ENCODE measurements around the gene PPP2R5C. TPM values are rescaled to one million over a fixed set of nuclear protein-coding genes. Genes with fewer than 3 reads are reported as not detected.

Gene PPP2R5C
- total RNA-seq, 4 donors from 2014 or later = 143 to 171 (median 169) TPM

DNA sequence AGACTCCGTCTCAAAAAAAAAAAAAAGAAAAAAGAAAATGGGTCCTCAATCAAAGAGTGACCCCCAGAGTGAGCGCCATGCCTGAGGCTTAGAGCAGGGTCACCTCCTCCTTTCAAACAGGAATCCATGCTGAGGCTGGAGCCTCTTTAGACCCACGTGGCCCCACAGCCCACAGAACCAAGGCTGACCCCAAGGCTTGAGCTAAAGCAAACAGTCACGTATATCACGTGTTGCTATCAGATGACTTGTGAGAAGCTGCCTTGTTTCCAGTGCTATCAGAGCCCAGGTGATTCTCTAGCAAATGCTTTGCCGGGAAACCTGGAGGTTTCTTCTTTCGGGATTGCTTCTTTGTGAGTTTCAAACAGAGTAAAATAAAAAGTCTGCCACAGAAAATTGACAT lies 171.2 kb downstream of the PPP2R5C start:
- Histone ChIP-seq H3K4me3 (no peak overlapping the region), H3K4me1 (no peaks in the 10 kb centered on the region), H3K36me3 (no peaks in the 10 kb centered on the region), H3K27ac (no peak overlapping the region), H3K9me3 (no peaks in the 10 kb centered on the region), H3K27me3 (no peaks in the 10 kb centered on the region)
- intact Hi-C loops (cut with DNase I; ENCODE audit: low total_unique reads) = no loop called here
- DNase-seq = no peak
- TF ChIP-seq POLR2A (IDR thresholded peaks at IDR 0.05) = no peak
- TF ChIP-seq, protein P1, sequence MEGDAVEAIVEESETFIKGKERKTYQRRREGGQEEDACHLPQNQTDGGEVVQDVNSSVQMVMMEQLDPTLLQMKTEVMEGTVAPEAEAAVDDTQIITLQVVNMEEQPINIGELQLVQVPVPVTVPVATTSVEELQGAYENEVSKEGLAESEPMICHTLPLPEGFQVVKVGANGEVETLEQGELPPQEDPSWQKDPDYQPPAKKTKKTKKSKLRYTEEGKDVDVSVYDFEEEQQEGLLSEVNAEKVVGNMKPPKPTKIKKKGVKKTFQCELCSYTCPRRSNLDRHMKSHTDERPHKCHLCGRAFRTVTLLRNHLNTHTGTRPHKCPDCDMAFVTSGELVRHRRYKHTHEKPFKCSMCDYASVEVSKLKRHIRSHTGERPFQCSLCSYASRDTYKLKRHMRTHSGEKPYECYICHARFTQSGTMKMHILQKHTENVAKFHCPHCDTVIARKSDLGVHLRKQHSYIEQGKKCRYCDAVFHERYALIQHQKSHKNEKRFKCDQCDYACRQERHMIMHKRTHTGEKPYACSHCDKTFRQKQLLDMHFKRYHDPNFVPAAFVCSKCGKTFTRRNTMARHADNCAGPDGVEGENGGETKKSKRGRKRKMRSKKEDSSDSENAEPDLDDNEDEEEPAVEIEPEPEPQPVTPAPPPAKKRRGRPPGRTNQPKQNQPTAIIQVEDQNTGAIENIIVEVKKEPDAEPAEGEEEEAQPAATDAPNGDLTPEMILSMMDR (IDR thresholded peaks at IDR 0.05) = no peak

DNA sequence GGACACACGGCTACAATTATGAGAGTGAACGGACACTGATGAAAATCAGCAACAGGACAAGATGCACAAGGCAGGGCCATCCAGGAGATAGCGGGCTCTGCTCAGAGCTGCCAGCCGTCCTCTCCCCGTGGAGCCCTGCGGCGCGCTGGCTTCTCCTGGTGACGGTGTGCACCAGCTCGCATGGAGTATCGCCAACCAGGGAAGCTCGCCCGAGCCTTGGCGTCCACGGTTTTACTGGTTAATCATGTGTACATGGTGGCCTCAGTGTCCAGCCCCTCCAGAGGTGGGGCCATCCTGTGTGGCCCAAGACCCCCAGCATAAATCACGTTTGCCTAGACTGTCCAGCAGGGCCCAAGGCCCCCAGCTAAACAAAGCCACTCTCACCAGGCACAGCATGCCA lies 171.7 kb downstream of the PPP2R5C start:
- no peaks in the 10 kb centered on the region for H3K36me3 ChIP-seq
- H3K4me3 ChIP-seq = no peak overlapping the region
- intact Hi-C loops (cut with DNase I; ENCODE audit: low total_unique reads) = no loop called here
- no peak for DNase-seq
- H3K27me3 ChIP-seq = no peaks in the 10 kb centered on the region
- TF ChIP-seq, protein P1 (IDR thresholded peaks at IDR 0.05) = no peak
- TF ChIP-seq POLR2A (IDR thresholded peaks at IDR 0.05) = no peak
- no peak overlapping the region for H3K27ac ChIP-seq
- no peaks in the 10 kb centered on the region for H3K4me1 ChIP-seq
- H3K9me3 ChIP-seq = no peaks in the 10 kb centered on the region

DNA sequence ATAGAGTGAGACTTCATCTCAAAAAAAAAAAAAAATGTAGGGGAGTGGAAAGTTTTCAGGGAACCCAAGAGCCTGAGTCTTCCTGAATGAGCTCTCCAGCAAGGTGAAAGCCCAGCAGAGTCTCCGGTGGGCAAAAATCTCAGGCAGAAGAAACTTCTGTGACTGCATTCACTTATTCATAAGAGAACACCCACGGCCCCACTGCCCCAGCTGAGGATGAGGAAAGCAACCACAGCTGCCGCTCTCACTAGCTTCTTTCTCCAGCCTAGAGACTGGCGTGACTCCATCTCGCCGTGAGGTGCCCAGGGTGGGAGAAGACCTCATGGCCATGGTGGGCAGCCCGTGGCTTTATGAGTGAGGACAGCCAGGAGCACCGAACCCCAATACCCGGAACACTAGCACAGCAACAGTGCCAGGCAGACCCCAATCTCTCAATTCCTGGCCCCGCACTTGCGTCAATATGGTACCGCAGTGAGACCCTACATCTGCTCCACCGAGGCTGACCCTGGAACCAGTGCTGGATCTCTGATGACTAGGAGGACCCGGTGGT lies 173.2 kb downstream of the PPP2R5C start:
- TF ChIP-seq, protein P1 (IDR thresholded peaks at IDR 0.05) = no peak
- TF ChIP-seq POLR2A (IDR thresholded peaks at IDR 0.05) = no peak
- H3K27ac ChIP-seq = no peak overlapping the region
- H3K36me3 ChIP-seq = no peaks in the 10 kb centered on the region
- no peak overlapping the region for H3K4me3 ChIP-seq
- H3K27me3 ChIP-seq = no peaks in the 10 kb centered on the region
- DNase-seq = no peak
- intact Hi-C loops (cut with DNase I; ENCODE audit: low total_unique reads) = no loop called here
- H3K9me3 ChIP-seq = no peaks in the 10 kb centered on the region
- H3K4me1 ChIP-seq = no peaks in the 10 kb centered on the region

DNA sequence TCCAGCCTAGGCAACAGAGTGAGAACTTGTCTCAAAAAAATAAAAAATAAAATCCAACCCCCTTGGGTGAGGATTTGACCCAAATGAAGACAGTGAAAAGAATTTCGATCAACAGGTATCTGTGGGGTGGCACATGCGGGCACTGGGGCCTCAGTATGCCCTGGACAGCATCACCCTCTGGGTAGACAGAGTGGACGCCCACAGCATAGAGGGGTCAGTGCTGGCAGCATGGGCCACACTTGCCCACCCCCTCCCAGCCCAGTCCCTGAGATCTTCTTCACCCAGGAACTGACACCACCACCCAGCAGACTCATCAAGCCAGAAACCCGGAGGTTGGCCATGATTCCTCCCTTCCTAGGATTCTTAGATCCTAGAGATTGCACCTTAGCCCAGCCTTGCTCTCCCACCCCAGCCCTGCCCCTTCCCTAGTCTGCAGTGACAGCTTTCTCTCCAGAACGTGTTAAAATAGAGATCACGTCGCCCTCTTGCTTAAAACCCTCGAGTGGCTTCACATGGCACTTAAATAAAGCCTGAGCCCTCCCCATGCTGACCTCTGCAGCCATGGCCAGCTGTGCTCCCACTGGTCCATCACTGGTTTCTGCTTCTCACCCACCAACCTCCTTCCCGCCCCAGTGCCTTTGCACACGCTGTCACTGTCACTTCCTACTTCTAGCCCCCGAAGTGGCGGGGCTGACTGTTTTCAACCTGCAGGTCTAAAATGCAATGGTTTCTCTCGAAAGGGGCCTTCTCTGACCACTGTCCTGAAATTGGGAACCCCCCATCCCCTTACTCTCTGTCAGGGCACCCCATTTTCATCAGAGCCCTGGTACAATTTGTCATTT lies 176.6 kb downstream of the PPP2R5C start:
- H3K4me3 ChIP-seq = no peak overlapping the region
- TF ChIP-seq POLR2A (IDR thresholded peaks at IDR 0.05) = no peak
- TF ChIP-seq, protein P1 (IDR thresholded peaks at IDR 0.05) = no peak
- H3K9me3 ChIP-seq = no peaks in the 10 kb centered on the region
- no peak for DNase-seq
- no peaks in the 10 kb centered on the region for H3K4me1 ChIP-seq
- intact Hi-C loops (cut with DNase I; ENCODE audit: low total_unique reads) = no loop called here
- no peak overlapping the region for H3K27ac ChIP-seq
- no peaks in the 10 kb centered on the region for H3K36me3 ChIP-seq
- no peaks in the 10 kb centered on the region for H3K27me3 ChIP-seq

DNA sequence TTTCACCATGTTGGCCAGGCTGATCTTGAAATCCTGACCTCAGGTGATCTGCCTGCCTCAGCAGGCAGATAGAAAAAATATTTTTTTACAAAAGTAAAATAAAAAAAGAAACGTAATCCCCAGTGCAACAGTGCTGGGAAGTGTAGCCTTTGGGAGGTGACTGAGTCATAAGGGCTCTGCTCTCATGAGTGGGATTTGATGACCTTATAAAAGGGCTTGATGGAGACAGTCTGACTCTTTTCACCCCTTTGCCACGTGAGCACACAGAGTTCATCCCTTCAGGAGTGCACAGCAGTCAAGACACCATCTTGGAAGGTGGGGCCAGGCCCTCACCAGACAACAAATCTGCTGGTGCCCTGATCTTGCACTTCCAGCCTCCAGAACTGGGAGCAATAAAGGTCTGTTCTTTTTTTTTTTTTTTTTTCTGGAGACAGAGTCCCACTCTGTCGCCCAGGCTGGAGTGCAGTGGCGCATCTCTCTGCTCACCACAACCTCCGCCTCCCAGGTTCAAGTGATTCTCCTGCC lies 178.2 kb downstream of the PPP2R5C start:
- no peak for DNase-seq
- Histone ChIP-seq H3K9me3 (no peaks in the 10 kb centered on the region), H3K27me3 (no peaks in the 10 kb centered on the region), H3K4me1 (no peaks in the 10 kb centered on the region), H3K36me3 (no peaks in the 10 kb centered on the region), H3K27ac (no peak overlapping the region), H3K4me3 (no peak overlapping the region)
- intact Hi-C loops (cut with DNase I; ENCODE audit: low total_unique reads) = no loop called here
- TF ChIP-seq POLR2A (IDR thresholded peaks at IDR 0.05) = no peak
- TF ChIP-seq, protein P1 (IDR thresholded peaks at IDR 0.05) = no peak

Measured in uterus (tissue), 4 donors.